ENCODE measurements around the gene MBD3. TPM values are rescaled to one million over a fixed set of nuclear protein-coding genes. Genes with fewer than 3 reads are reported as not detected.
A peak's percentile ranks its signal among the peaks of the same experiment; 100 is the strongest.
"Not testable (repeated sequence)": the region's sequence is repeated elsewhere in the genome, so short reads cannot be mapped to it uniquely, and the experiment has no call there.

MBD3 gene
- total RNA-seq (2014; rRNA removed; shearing (Covaris generic)): 134 and 153 TPM in 2 replicates
- 24.5 and 26.4 TPM in 2 replicates for polyA plus RNA-seq (2016; fragmentation: Nextera tagmentation; extraction: Ambion mirVana)

DNA sequence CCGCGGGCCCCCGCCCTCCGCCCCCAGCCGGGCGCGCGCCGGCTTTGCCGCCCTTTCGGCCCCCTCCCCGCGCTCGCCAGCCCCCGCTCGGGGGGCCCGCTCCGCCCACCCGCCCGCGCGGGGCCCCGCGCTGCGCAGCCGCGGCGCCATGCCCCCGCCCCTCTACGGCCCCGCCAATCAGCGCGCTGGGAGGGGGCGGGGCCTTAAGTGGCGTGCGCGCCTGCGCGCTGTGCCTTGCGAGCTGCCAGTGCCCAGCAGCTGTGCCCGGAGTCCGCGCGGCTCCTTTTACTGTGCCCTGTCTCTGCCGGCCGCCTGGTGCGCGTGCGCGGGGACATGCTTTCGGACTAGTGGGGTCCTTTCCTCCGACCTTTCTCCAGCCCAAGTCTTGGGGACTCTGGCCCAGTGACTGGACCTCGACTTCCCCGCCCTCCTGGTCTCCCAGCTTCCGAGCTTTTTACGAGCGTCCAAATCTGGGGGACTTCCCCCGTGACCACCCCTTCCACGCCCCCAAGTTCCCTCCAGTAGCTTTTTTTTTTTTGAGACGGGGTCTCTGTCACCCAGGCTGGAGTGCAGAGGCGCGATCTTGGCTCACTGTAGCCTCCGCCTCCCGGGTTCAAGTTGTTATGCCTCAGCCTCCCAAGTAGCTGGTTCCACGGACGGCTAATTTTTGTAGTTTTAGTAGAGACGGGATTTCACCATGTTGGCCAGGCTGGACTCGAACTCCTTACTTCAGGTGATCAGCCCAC, at the start of gene MBD3:
Gene MBD3 (minus strand): TSS at position 111 of the 746 bp plus-strand sequence. CDS start 234 bp downstream, outside the sequence.
- H3K9me3 ChIP-seq (ENCODE audit: low read depth): no peaks in the 10 kb centered on the region
- peak; percentile 98 for DNase-seq
- H2AFZ ChIP-seq: peak within 1 kb of the TSS; percentile 98
- in situ Hi-C loops (cut with MboI): no loop called here
- peak within 1 kb of the TSS; percentile 100 for H3K4me2 ChIP-seq (ENCODE audit: unreplicated experiment)
- no peaks in the 10 kb centered on the region for H4K20me1 ChIP-seq (ENCODE audit: insufficient read depth)
- TF ChIP-seq EZH2phosphoT487 (IDR thresholded peaks at IDR 0.05; ENCODE audit: insufficient read depth, low read depth) (no peak), EZH2 (IDR thresholded peaks at IDR 0.05; ENCODE audit: insufficient read depth, poor library complexity, severe bottlenecking) (no peak)
- H3K9ac ChIP-seq: peak within 1 kb of the TSS; percentile 99
- peak within 1 kb of the TSS; percentile 90 for H3K27ac ChIP-seq
- H3F3A ChIP-seq (ENCODE audit: insufficient read depth): peaks cover 15% of the 10 kb centered on the region; the same call in 1 of the 2 replicates
- peaks cover 19% of the 10 kb centered on the region; the same call in 1 of the 2 replicates for H3K36me3 ChIP-seq (ENCODE audit: low read depth)
- H3K4me3 ChIP-seq: peak within 1 kb of the TSS; percentile 99
- no peaks in the 10 kb centered on the region for H3K9me2 ChIP-seq (ENCODE audit: insufficient read depth)
- peaks cover 18% of the 10 kb centered on the region for H3K4me1 ChIP-seq (ENCODE audit: insufficient read depth)
- peaks cover 47% of the 10 kb centered on the region for H3K79me2 ChIP-seq (ENCODE audit: insufficient read depth)
- 1 to 2% methylated on average over 26 to 64 of the region's 68 CpGs for WGBS, 2 experiments (ENCODE audit: low coverage in 1 of 2, low lambda C conversion rate in 2 of 2, missing lambda C conversion rate in 2 of 2)
- no peaks in the 10 kb centered on the region for H3K27me3 ChIP-seq (replicated peaks; ENCODE audit: insufficient read depth)

DNA sequence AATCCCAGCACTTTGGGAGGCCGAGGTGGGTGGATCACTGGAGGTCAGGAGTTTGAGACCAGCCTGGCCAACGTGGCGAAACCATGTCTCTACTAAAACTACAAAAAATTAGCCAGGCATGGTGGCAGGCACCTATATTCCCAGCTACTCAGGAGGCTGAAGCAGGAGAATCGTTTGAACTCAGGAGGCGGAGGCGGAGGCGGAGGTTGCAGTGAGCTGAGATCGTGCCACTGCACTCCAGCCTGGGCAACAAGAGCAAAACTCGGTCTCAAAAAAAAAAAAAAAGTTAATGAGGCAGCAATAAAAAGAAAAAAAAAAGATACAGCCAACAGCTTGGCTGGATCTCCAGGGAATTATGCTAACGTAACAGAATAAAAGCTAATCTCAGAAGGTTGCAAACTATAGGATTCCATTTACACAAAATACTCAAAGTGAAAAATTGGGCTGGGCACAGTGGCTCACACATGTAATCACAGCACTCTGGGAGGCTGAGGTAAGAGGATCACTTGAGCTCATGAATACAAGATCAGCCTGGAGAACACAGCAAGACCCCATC, 48.3 kb upstream of the MBD3 start:
- DNase-seq; in situ Hi-C loops (cut with MboI); H2AFZ ChIP-seq; H3K4me2 ChIP-seq (ENCODE audit: unreplicated experiment); H3K9me3 ChIP-seq (ENCODE audit: low read depth); H3K4me1 ChIP-seq (ENCODE audit: insufficient read depth); H3K9me2 ChIP-seq (ENCODE audit: insufficient read depth); H4K20me1 ChIP-seq (ENCODE audit: insufficient read depth); H3K27ac ChIP-seq; H3F3A ChIP-seq (ENCODE audit: insufficient read depth); H3K27me3 ChIP-seq (replicated peaks; ENCODE audit: insufficient read depth); H3K4me3 ChIP-seq; H3K9ac ChIP-seq: not testable (repeated sequence)
- H3K79me2 ChIP-seq (ENCODE audit: insufficient read depth): peaks cover 57% of the 10 kb centered on the region
- 75 to 80% methylated on average over 10 of the region's 10 CpGs for WGBS, 2 experiments (ENCODE audit: low coverage in 1 of 2, low lambda C conversion rate in 2 of 2, missing lambda C conversion rate in 2 of 2)
- H3K36me3 ChIP-seq (ENCODE audit: low read depth): peaks cover 13% of the 10 kb centered on the region; the same call in 1 of the 2 replicates

GRCh38 chr19:1636325-1637236, 43.9 kb upstream of the MBD3 start:
- H3K36me3 ChIP-seq (ENCODE audit: low read depth): peaks cover 13% of the 10 kb centered on the region; the same call in 1 of the 2 replicates
- 88 to 92% methylated on average over 29 to 34 of the region's 34 CpGs for WGBS, 2 experiments (ENCODE audit: low coverage in 1 of 2, low lambda C conversion rate in 2 of 2, missing lambda C conversion rate in 2 of 2)

GRCh38 chr19:1634938-1635243, 42.2 kb upstream of the MBD3 start:
- Histone ChIP-seq H3K4me1 (ENCODE audit: insufficient read depth) (no peaks in the 10 kb centered on the region), H2AFZ (no peak overlapping the region), H3K27me3 (replicated peaks; ENCODE audit: insufficient read depth) (no peaks in the 10 kb centered on the region), H3K9ac (no peak overlapping the region), H3F3A (ENCODE audit: insufficient read depth) (no peaks in the 10 kb centered on the region), H3K4me2 (ENCODE audit: unreplicated experiment) (no peak overlapping the region), H3K36me3 (ENCODE audit: low read depth) (peaks cover 13% of the 10 kb centered on the region; the same call in 1 of the 2 replicates), H3K9me3 (ENCODE audit: low read depth) (no peaks in the 10 kb centered on the region), H3K4me3 (no peak overlapping the region), H3K79me2 (ENCODE audit: insufficient read depth) (peaks cover 57% of the 10 kb centered on the region), H4K20me1 (ENCODE audit: insufficient read depth) (no peaks in the 10 kb centered on the region), H3K9me2 (ENCODE audit: insufficient read depth) (no peaks in the 10 kb centered on the region), H3K27ac (no peak overlapping the region)
- DNase-seq: no peak
- in situ Hi-C loops (cut with MboI): no loop called here
- no peak for TF ChIP-seq EZH2phosphoT487 (IDR thresholded peaks at IDR 0.05; ENCODE audit: insufficient read depth, low read depth)
- TF ChIP-seq EZH2 (IDR thresholded peaks at IDR 0.05; ENCODE audit: insufficient read depth, poor library complexity, severe bottlenecking): no peak
- 99% methylated on average over 5 of the region's 5 CpGs for WGBS, 2 experiments (ENCODE audit: low coverage in 1 of 2, low lambda C conversion rate in 2 of 2, missing lambda C conversion rate in 2 of 2)

More at GRCh38 chr19:1636325-1637236, 43.9 kb upstream of the MBD3 start:
- Histone ChIP-seq H3K4me2 (ENCODE audit: unreplicated experiment) (no peak overlapping the region), H3K9ac (no peak overlapping the region), H3K27ac (no peak overlapping the region), H3F3A (ENCODE audit: insufficient read depth) (no peaks in the 10 kb centered on the region), H3K9me3 (ENCODE audit: low read depth) (no peaks in the 10 kb centered on the region), H3K27me3 (replicated peaks; ENCODE audit: insufficient read depth) (no peaks in the 10 kb centered on the region), H4K20me1 (ENCODE audit: insufficient read depth) (no peaks in the 10 kb centered on the region), H3K79me2 (ENCODE audit: insufficient read depth) (peaks cover 73% of the 10 kb centered on the region), H3K9me2 (ENCODE audit: insufficient read depth) (no peaks in the 10 kb centered on the region), H2AFZ (no peak overlapping the region), H3K4me1 (ENCODE audit: insufficient read depth) (no peaks in the 10 kb centered on the region), H3K4me3 (no peak overlapping the region)
- DNase-seq: no peak
- in situ Hi-C loops (cut with MboI): no loop called here
- TF ChIP-seq EZH2phosphoT487 (IDR thresholded peaks at IDR 0.05; ENCODE audit: insufficient read depth, low read depth) (no peak), EZH2 (IDR thresholded peaks at IDR 0.05; ENCODE audit: insufficient read depth, poor library complexity, severe bottlenecking) (no peak)

Data from GM23248 (cell line).